Natural killer cell (primary cell): ENCODE measurements around the gene LHPP. TPM values are rescaled to one million over a fixed set of nuclear protein-coding genes. Genes with fewer than 3 reads are reported as not detected.
A peak's percentile ranks its signal among the peaks of the same experiment; 100 is the strongest.

ENCODE experiments used
- ATAC-seq, 3 donors: fragments of 150-1000 bp in 2 of 3; fragments of 200-7000 bp in 1 of 3; cut with Tn5 transposase; 1 replicate in 1 of 3; 2 replicates in 2 of 3; pipeline ENCODE4 v1.10.0; 2021; ENCODE audit warnings: mild to moderate bottlenecking in 2 of 3, moderate library complexity in 2 of 3
- DNase-seq, 2 donors: peaks; one replicate each; pipeline versions ENCODE4 v3.0.0 to v3.0.0-alpha.2; 2013 to 2021; ENCODE audit warnings: mixed read lengths in 1 of 2
- H3K27ac ChIP-seq: one replicate; pipeline ENCODE4 v1.5.1; 2013; ENCODE audit warnings: mild to moderate bottlenecking, low read length
- H3K27me3 ChIP-seq: one replicate; pipeline ENCODE4 v1.6.1; 2013; ENCODE audit warnings: low read length; ENCODE audit not compliant: control insufficient read depth, insufficient read depth
- H3K36me3 ChIP-seq: one replicate; pipeline ENCODE4 v1.6.1; 2013; ENCODE audit warnings: low read length; ENCODE audit not compliant: control insufficient read depth, insufficient read depth
- H3K4me1 ChIP-seq: one replicate; pipeline ENCODE4 v1.6.1; 2013; ENCODE audit warnings: low read length; ENCODE audit not compliant: control insufficient read depth, insufficient read depth
- H3K4me3 ChIP-seq: one replicate; pipeline ENCODE4 v1.5.1; 2013; ENCODE audit warnings: low read length
- H3K9me3 ChIP-seq: one replicate; pipeline ENCODE4 v1.6.1; 2013; ENCODE audit warnings: low read length; ENCODE audit not compliant: control insufficient read depth, insufficient read depth
- H3K27ac Mint-ChIP-seq, 2 donors: one replicate each; pipeline ENCODE4 v1.8.0; 2022; ENCODE audit warnings: mild to moderate bottlenecking in 2 of 2, mixed read lengths in 2 of 2, moderate library complexity in 1 of 2
- H3K27me3 Mint-ChIP-seq, 2 donors: one replicate each; pipeline ENCODE4 v1.8.0; 2022; ENCODE audit warnings: low read depth in 2 of 2, mixed read lengths in 2 of 2
- H3K36me3 Mint-ChIP-seq: one replicate; pipeline ENCODE4 v1.8.0; 2022; ENCODE audit warnings: mixed read lengths
- H3K4me1 Mint-ChIP-seq, 2 donors: one replicate each; pipeline ENCODE4 v1.8.0; 2022; ENCODE audit warnings: mixed read lengths in 2 of 2
- H3K4me3 Mint-ChIP-seq: one replicate; pipeline ENCODE4 v1.8.0; 2022; ENCODE audit warnings: mild to moderate bottlenecking, moderate library complexity, mixed read lengths
- H3K9me3 Mint-ChIP-seq, 2 donors: one replicate each; pipeline ENCODE4 v1.8.0; 2022; ENCODE audit warnings: mixed read lengths in 2 of 2
- WGBS: methylation state at CpG from one replicate; pipeline ENCODE4 v1.1.7; 2013; ENCODE audit warnings: missing lambda C conversion rate; ENCODE audit not compliant: insufficient coverage; 5-methylcytosine and 5-hydroxymethylcytosine counted together
- intact Hi-C: fragments of 100-400 bp; cut with micrococcal nuclease; formaldehyde crosslinking; loops from one replicate; pipeline ENCODE4 v1.14.2; 2022
- total RNA-seq, 4 donors: library from RNA; stranded (reverse); fragments of 120-200 nt in 1 of 4; gene quantifications; one replicate each; pipeline versions ENCODE4 v1.2.3 to v1.2.4, GENCODE V29; 2013 to 2022
- TF ChIP-seq, protein P1 (sequence below): fragments of 200-600 bp; IDR thresholded peaks from one replicate; pipeline ENCODE4 v1.8.0; 2022; ENCODE audit warnings: antibody characterized with exemption

Gene LHPP
- total RNA-seq, 3 donors from 2014 or later (not counting 1 experiment from before 2014, with no cell fraction given), result 12.3 to 19.3 (median 14.8) TPM

DNA sequence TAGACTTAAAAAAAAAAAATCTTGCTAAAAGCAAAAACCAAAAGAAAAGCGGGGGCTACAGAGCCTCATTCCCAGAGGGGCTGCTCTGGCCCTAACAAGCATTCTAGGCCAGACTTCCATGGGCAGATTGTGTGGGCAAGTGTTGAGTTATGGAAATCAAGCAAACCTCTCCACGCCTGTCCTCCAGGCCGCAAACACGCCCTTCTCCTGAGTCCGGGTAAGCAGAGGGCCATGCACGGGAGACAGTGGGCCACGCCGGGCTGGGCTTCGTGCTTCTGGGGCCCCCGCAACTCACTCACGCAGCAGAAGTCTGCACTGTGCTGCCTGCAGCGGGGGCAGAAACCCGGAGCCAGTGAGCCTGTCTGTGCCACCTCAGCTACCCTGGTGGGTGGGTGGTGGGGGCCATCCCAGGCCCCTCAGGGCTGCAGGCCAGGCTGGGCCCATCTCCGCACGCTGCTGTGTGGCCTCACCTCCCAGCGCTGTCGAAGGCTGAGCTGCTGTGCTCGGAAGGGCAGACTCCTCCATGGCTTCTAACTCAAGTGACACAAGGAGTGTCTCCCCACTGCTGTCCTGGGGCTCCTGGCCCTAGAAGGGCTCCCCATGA is 156.9 kb downstream of the LHPP start:
- H3K27me3 Mint-ChIP-seq, result no peaks in the 10 kb centered on the region
- Histone ChIP-seq H3K36me3 (peaks cover 19% of the 10 kb centered on the region), H3K4me3 (no peak overlapping the region), H3K27me3 (no peaks in the 10 kb centered on the region), H3K9me3 (no peaks in the 10 kb centered on the region), H3K27ac (peak overlapping the region; percentile 82), H3K4me1 (peaks cover 81% of the 10 kb centered on the region)
- intact Hi-C loops, result loop anchor here (5.0 kb wide), 1 partner anchor 174 kb away; the partner anchor contains the start of gene EEF1AKMT2
- TF ChIP-seq, protein P1, sequence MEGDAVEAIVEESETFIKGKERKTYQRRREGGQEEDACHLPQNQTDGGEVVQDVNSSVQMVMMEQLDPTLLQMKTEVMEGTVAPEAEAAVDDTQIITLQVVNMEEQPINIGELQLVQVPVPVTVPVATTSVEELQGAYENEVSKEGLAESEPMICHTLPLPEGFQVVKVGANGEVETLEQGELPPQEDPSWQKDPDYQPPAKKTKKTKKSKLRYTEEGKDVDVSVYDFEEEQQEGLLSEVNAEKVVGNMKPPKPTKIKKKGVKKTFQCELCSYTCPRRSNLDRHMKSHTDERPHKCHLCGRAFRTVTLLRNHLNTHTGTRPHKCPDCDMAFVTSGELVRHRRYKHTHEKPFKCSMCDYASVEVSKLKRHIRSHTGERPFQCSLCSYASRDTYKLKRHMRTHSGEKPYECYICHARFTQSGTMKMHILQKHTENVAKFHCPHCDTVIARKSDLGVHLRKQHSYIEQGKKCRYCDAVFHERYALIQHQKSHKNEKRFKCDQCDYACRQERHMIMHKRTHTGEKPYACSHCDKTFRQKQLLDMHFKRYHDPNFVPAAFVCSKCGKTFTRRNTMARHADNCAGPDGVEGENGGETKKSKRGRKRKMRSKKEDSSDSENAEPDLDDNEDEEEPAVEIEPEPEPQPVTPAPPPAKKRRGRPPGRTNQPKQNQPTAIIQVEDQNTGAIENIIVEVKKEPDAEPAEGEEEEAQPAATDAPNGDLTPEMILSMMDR, result no peak
- DNase-seq (no peak), ATAC-seq (no peak)
- H3K27ac Mint-ChIP-seq, result peak overlapping the region; percentile 83 to 88
- H3K4me1 Mint-ChIP-seq, result peaks cover 38 to 71% of the 10 kb centered on the region in 2 donors
- WGBS, result 88% methylated on average over 18 of the region's 18 CpGs
- no peaks in the 10 kb centered on the region for H3K36me3 Mint-ChIP-seq
- peak overlapping the region; percentile 47 for H3K4me3 Mint-ChIP-seq
- no peaks in the 10 kb centered on the region for H3K9me3 Mint-ChIP-seq

DNA sequence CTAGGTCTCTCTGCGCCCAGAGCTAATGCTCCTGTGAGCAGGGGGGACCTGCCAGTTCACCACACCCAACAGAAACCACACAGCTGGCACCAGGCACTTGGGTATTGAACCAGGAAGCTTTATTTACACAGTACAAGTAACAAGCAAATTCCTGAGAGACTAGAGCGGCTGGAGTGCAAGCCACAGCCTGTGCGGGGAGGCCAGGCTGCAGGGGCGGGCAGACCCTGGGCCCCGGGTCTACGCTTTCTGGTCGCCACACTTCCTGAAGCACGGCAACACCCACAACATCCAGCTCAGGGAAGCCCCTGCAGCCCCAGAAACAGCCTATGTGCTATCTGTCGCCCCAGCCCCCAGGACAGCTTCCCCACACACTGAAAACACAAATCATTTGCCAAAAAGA is 157.6 kb downstream of the LHPP start:
- no peak overlapping the region for H3K4me3 ChIP-seq
- no peaks in the 10 kb centered on the region for H3K36me3 Mint-ChIP-seq
- H3K4me3 Mint-ChIP-seq, result peak overlapping the region; percentile 47
- no peaks in the 10 kb centered on the region for H3K9me3 ChIP-seq
- WGBS, result 6% methylated on average over 9 of the region's 9 CpGs
- H3K9me3 Mint-ChIP-seq, result no peaks in the 10 kb centered on the region
- DNase-seq, result peak; percentile 37 to 62
- ATAC-seq, result peak; percentile 68 to 85 (median 71)
- H3K27ac ChIP-seq, result peak overlapping the region; percentile 82
- intact Hi-C loops, result loop anchor here (5.0 kb wide), 1 partner anchor 173 kb away; the partner anchor contains the start of gene EEF1AKMT2
- H3K4me1 ChIP-seq, result peaks cover 78% of the 10 kb centered on the region
- H3K36me3 ChIP-seq, result peaks cover 19% of the 10 kb centered on the region
- TF ChIP-seq, protein P1, result no peak
- H3K27me3 Mint-ChIP-seq, result no peaks in the 10 kb centered on the region
- H3K27me3 ChIP-seq, result no peaks in the 10 kb centered on the region
- H3K27ac Mint-ChIP-seq, result peak overlapping the region; percentile 83 to 88
- peaks cover 43 to 73% of the 10 kb centered on the region in 2 donors for H3K4me1 Mint-ChIP-seq

DNA sequence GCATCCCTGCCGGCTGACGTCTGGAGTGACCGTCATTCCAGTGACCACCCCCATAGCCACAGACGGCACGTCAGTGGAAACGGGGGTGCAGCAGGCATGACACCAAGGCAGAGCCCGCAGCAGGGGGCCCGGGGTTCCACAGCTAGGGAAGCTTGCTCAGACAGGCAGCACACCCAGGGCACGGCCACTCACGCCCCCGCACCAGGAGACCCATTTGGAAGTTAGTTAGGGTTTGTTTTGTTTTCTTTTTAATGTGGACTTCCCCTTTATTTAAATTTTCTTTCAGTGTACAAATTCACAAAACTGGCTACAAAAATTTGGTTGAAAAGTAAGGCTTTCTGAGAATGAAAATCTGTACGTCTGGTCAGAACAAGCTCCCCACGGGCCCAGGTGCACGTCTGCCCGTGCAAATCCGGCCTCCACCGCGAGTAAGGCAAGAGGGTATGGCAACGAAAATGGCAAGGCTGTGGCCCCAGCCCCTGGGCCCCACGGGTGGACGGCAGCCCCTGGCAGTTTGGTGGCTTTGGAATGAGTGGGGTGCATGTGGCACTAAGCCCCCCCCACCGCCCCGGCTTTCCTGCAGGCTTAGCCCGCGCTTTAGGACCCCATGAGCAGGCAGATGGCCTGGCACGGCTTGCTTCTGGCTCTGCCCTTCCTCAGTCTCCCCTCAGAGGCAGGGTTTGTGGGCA is 158.3 kb downstream of the LHPP start:
- Mint-ChIP-seq H3K27ac (peak overlapping the region; percentile 83 to 88), H3K27me3 (no peaks in the 10 kb centered on the region), H3K36me3 (no peaks in the 10 kb centered on the region), H3K4me1 (peaks cover 47 to 76% of the 10 kb centered on the region in 2 donors), H3K9me3 (no peaks in the 10 kb centered on the region), H3K4me3 (no peak overlapping the region)
- no peak overlapping the region for H3K4me3 ChIP-seq
- WGBS, result 62% methylated on average over 23 of the region's 26 CpGs
- H3K9me3 ChIP-seq, result no peaks in the 10 kb centered on the region
- intact Hi-C loops, result loop anchor here (5.0 kb wide), 1 partner anchor 172 kb away; the partner anchor contains the start of gene EEF1AKMT2
- H3K27ac ChIP-seq, result peak overlapping the region; percentile 82
- TF ChIP-seq, protein P1, result no peak
- no peak for ATAC-seq
- peaks cover 19% of the 10 kb centered on the region for H3K36me3 ChIP-seq
- no peak for DNase-seq
- no peaks in the 10 kb centered on the region for H3K27me3 ChIP-seq
- peaks cover 82% of the 10 kb centered on the region for H3K4me1 ChIP-seq
